Prostate gland (tissue), 2 donors: ENCODE data around the gene GDF15. TPM values are rescaled to one million over a fixed set of nuclear protein-coding genes. Genes with fewer than 3 reads are reported as not detected.

ENCODE experiments used
- DNase-seq: peaks from one replicate; pipeline ENCODE4 v3.0.0-alpha.2; 2019; ENCODE audit warnings: low spot score
- H3K27ac ChIP-seq, 2 donors: fragments of 200-600 bp; sonication (generic); 2 replicates each; pipeline ENCODE4 v1.5.1; 2017 to 2019
- H3K27me3 ChIP-seq: fragments of 200-600 bp; sonication (generic); replicated peaks from 2 replicates; pipeline ENCODE4 v1.5.1; 2019; ENCODE audit not compliant: insufficient read depth
- H3K36me3 ChIP-seq, 2 donors: fragments of 200-600 bp; sonication (generic); 1 replicate in 1 of 2; 2 replicates in 1 of 2; pipeline versions ENCODE4 v1.5.1 to v1.8.1; 2017 to 2019
- H3K4me1 ChIP-seq: fragments of 200-600 bp; sonication (generic); replicated peaks from 2 replicates; pipeline ENCODE4 v1.5.1; 2019
- H3K4me3 ChIP-seq, 2 donors: fragments of 200-600 bp; sonication (generic); 2 replicates each; pipeline ENCODE4 v1.5.1; 2017 to 2019
- H3K9me3 ChIP-seq: fragments of 200-600 bp; sonication (generic); 2 replicates; pipeline ENCODE4 v1.5.1; 2017
- CTCF ChIP-seq, 4 experiments: fragments of 200-600 bp in 2 of 4; fragments of 450-650 bp in 2 of 4; sonication (generic) in 2 of 4; IDR thresholded peaks; 1 replicate in 3 of 4; 2 replicates in 1 of 4; pipeline ENCODE4 v1.5.1; 2016 to 2019; ENCODE audit warnings: antibody characterized with exemption in 4 of 4, mild to moderate bottlenecking in 2 of 4, moderate library complexity in 2 of 4
- POLR2A ChIP-seq: fragments of 450-650 bp; IDR thresholded peaks from one replicate; pipeline ENCODE4 v1.6.1; 2016; ENCODE audit warnings: antibody characterized with exemption, mild to moderate bottlenecking
- POLR2AphosphoS5 ChIP-seq: sonication (generic); formaldehyde crosslinking; IDR thresholded peaks from one replicate; pipeline ENCODE4 v1.6.1; 2017; ENCODE audit warnings: antibody characterized with exemption
- WGBS: methylation state at CpG from one replicate; pipeline ENCODE4 v1.1.5; 2018; 5-methylcytosine and 5-hydroxymethylcytosine counted together
- intact Hi-C: fragments of 100-400 bp; cut with DNase I; formaldehyde crosslinking; loops from one replicate; pipeline ENCODE4 v1.14.2; 2022
- total RNA-seq, 2 donors: library from RNA; depleted of rRNA; stranded (reverse); fragments of >200 nt; gene quantifications; one replicate each; pipeline ENCODE4 v1.1.0, GENCODE V29; 2016

Gene GDF15
- total RNA-seq, 2 donors from 2014 or later: 49.6 to 136 TPM

DNA sequence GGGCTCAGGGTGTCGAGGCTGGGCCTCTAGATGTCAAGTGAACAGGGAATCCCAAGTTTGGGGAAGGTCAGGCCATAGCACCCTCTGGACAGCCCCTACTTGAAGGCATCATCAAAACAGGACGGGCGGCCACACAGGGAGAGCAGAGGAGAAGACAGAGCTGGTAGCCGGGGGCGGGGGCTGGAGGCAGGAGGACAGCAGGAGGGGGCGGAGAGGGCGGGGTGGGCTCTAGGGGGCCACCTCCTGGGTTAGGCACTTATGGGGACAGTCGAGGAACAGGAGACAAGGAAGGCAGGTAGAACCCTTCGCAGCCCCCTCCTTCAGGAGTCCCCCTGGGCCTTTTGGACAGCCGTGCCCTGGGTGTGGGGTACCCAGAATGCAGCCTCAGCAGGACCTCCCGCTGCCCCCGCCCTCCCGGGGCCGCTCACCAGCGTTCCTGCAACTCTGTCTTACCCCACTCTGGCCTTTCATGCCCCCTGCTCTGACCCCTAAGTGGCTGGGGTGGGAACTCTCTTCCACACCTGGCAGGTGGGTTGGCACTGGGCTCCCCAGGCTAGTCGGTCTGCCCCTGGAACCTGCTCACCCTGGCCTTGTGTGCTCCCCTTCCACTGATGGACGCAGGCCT lies 39.0 kb downstream of the GDF15 start:
- peak overlapping the region in 1 of 2 donors; percentile 9 for H3K27ac ChIP-seq
- no peaks in the 10 kb centered on the region for H3K9me3 ChIP-seq
- no peak for DNase-seq
- TF ChIP-seq CTCF (IDR thresholded peaks at IDR 0.05) (no peak), POLR2A (no peak), POLR2AphosphoS5 (no peak)
- no peaks in the 10 kb centered on the region for H3K27me3 ChIP-seq
- H3K4me1 ChIP-seq: no peaks in the 10 kb centered on the region
- no peaks in the 10 kb centered on the region for H3K36me3 ChIP-seq
- H3K4me3 ChIP-seq: no peak overlapping the region
- WGBS: 81% methylated on average over 17 of the region's 17 CpGs
- intact Hi-C loops: no loop called here

DNA sequence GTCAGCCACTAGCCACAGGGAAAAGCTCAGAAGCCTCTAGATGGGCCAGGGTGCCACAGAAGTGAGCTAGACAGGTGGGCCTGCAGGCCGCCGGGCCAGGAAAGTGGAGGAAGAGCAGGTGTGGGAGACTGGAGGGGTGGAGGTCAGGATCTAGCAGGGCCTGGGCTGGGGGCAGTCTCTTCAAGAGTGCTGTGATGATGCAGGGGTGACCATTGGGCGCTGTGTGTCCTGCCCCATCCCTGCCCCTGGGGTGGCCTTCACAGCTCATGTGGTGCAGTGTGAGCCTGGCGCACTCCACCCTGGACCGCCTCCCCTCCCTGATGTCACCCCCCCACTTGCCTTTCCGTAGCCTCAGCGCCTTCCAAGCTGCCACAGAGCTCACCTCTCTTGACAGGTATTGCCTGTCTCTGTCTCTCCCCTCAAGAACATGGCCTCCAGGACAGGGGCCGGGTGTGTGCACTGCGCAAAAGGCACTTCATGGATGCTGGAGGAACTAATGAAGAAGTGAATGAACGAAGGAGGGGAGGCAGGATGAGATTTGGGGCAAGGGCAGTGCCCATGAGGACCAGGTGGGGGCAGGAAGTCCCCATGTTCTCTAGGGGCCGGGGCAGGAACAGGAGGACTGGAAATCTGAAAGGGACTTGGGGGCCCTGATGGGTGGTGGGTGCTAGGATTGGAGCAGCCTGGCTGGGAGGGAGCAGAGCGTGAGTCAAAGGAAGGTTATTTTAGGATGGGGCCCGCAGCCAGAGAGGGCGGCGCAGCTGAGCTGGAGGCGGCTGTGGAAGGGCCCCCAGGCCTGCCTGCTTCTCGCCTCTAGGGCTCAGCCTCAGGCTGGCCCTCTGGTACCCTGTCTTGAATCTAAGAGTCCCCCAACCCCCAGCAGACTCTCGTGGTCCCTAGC lies 39.8 kb downstream of the GDF15 start:
- Histone ChIP-seq H3K4me1 (no peaks in the 10 kb centered on the region), H3K36me3 (no peaks in the 10 kb centered on the region), H3K27me3 (no peaks in the 10 kb centered on the region), H3K27ac (peak overlapping the region in 1 of 2 donors; percentile 9), H3K9me3 (no peaks in the 10 kb centered on the region), H3K4me3 (no peak overlapping the region)
- WGBS: 51% methylated on average over 16 of the region's 18 CpGs
- no peak for DNase-seq
- TF ChIP-seq POLR2AphosphoS5 (no peak), POLR2A (no peak), CTCF (IDR thresholded peaks at IDR 0.05) (no peak)
- intact Hi-C loops: no loop called here

DNA sequence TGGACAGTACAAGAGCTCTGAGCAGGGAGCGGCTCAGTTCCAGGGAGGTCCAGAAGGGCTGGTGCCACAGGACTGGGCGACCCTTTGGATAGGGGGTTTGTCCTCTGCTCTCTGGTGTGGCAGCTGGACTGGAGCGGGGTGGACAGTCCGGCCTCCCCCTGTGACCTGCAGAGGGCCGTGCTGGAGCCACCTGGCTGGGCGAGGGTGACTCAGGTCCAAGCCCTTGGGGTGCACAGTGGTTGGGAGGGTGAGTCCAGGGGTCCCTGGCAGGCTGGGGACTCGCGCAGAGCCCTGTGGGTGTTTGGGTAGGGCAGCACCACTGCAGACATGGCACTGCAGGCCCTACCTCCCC lies 40.4 kb downstream of the GDF15 start:
- Histone ChIP-seq H3K9me3 (no peaks in the 10 kb centered on the region), H3K4me1 (no peaks in the 10 kb centered on the region), H3K36me3 (no peaks in the 10 kb centered on the region), H3K27me3 (no peaks in the 10 kb centered on the region), H3K27ac (peak overlapping the region in 1 of 2 donors; percentile 9), H3K4me3 (no peak overlapping the region)
- 63% methylated on average over 7 of the region's 8 CpGs for WGBS
- intact Hi-C loops: no loop called here
- TF ChIP-seq CTCF (IDR thresholded peaks at IDR 0.05) (no peak), POLR2A (no peak), POLR2AphosphoS5 (no peak)
- no peak for DNase-seq

DNA sequence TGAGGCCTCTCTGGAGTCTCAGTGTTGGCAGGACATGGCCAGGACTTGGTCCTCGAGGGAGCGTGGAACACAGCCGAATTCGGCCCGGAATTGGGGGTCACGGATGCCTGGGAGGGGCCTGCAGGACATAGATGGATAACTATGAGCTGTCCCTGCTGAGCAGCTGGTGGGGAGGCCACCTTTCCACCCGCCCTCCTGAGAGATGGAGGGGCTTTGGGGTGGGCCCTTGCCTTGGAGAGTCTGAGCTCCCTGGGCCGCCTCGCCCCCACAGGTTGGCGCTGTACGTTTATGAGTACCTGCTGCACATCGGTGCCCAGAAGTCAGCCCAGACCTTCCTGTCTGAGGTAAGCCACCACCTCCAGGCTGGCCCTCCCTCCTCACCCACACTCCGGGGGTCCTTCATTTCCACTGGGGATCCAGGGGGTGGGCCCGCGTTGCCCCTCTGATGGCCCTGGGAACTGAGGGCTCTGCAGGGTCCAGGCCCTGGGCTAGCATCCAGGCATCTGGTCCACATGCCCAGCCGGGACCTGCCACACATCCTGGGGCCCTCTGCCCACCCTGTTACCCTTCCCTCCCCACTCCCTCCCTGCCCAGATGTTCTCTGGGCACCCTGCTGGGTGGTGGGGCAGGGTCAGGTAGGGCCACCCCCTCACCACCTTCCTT lies 41.3 kb downstream of the GDF15 start:
- Histone ChIP-seq H3K27ac (no peak overlapping the region), H3K4me1 (no peaks in the 10 kb centered on the region), H3K4me3 (no peak overlapping the region), H3K36me3 (no peaks in the 10 kb centered on the region), H3K9me3 (no peaks in the 10 kb centered on the region), H3K27me3 (no peaks in the 10 kb centered on the region)
- TF ChIP-seq CTCF (IDR thresholded peaks at IDR 0.05): no peak
- no peak for TF ChIP-seq POLR2AphosphoS5
- no peak for TF ChIP-seq POLR2A
- intact Hi-C loops: no loop called here
- no peak for DNase-seq
- 78% methylated on average over 16 of the region's 16 CpGs for WGBS
